ENCODE measurements around the gene SWSAP1. TPM values are rescaled to one million over a fixed set of nuclear protein-coding genes. Genes with fewer than 3 reads are reported as not detected.
"Not testable (repeated sequence)": the region's sequence is repeated elsewhere in the genome, so short reads cannot be mapped to it uniquely, and the experiment has no call there.

Gene SWSAP1
- total and polyA plus RNA-seq, 8 donors: 0.37 to 4.1 (median 3.2) TPM; not detected in 3

GRCh38 chr19:11330127-11330526, 44.3 kb upstream of the SWSAP1 start:
- Histone ChIP-seq H3K36me3 (peaks cover 51 to 100% (median 100%) of the 10 kb centered on the region in 4 donors), H3K9me3 (no peaks in the 10 kb centered on the region), H3K27me3 (no peaks in the 10 kb centered on the region), H3K4me1 (peaks cover 0 to 16% (median 2%) of the 10 kb centered on the region in 4 donors), H3K27ac (no peak overlapping the region), H3K4me3 (no peak overlapping the region)
- 63 to 88% (median 83%) methylated on average over 4 of the region's 4 CpGs for WGBS, 5 donors
- intact Hi-C loops (cut with DNase I; ENCODE audit: low total_unique reads): no loop called here
- no peak for DNase-seq
- TF ChIP-seq POLR2AphosphoS5 (IDR thresholded peaks at IDR 0.05) (no peak), CTCF (IDR thresholded peaks at IDR 0.05) (no peak), EP300 (IDR thresholded peaks at IDR 0.05) (no peak), POLR2A (IDR thresholded peaks at IDR 0.05) (no peak)

- Histone ChIP-seq H3K27me3 (no peaks in the 10 kb centered on the region), H3K27ac (no peak overlapping the region), H3K4me1 (peaks cover 0 to 6% (median 1%) of the 10 kb centered on the region in 4 donors), H3K4me3 (no peak overlapping the region), H3K36me3 (peaks cover 63 to 100% (median 100%) of the 10 kb centered on the region in 4 donors), H3K9me3 (no peaks in the 10 kb centered on the region)
- 60 to 77% (median 72%) methylated on average over 4 of the region's 4 CpGs for WGBS, 5 donors
- DNase-seq: no peak
- no peak for TF ChIP-seq POLR2AphosphoS5 (IDR thresholded peaks at IDR 0.05)
- TF ChIP-seq CTCF (IDR thresholded peaks at IDR 0.05): no peak
- intact Hi-C loops (cut with DNase I; ENCODE audit: low total_unique reads): no loop called here
These were observed 43.0 kb upstream of the SWSAP1 start for GRCh38 chr19:11331502-11331901.

GRCh38 chr19:11332822-11333221, 41.6 kb upstream of the SWSAP1 start:
- intact Hi-C loops (cut with DNase I; ENCODE audit: low total_unique reads): no loop called here
- H3K4me3 ChIP-seq: no peak overlapping the region
- H3K27me3 ChIP-seq: no peaks in the 10 kb centered on the region
- WGBS, 5 donors: 93 to 99% (median 96%) methylated on average over 5 of the region's 5 CpGs
- H3K9me3 ChIP-seq: no peaks in the 10 kb centered on the region
- TF ChIP-seq EP300 (IDR thresholded peaks at IDR 0.05) (no peak), CTCF (IDR thresholded peaks at IDR 0.05) (no peak), POLR2AphosphoS5 (IDR thresholded peaks at IDR 0.05) (no peak), POLR2A (IDR thresholded peaks at IDR 0.05) (no peak)
- peaks cover 0 to 16% (median 12%) of the 10 kb centered on the region in 4 donors for H3K4me1 ChIP-seq
- H3K36me3 ChIP-seq: peaks cover 62 to 97% (median 95%) of the 10 kb centered on the region in 4 donors
- no peak overlapping the region for H3K27ac ChIP-seq
- DNase-seq: no peak

GRCh38 chr19:11333838-11334237, 40.6 kb upstream of the SWSAP1 start:
- DNase-seq; H3K9me3 ChIP-seq; H3K27ac ChIP-seq; H3K4me3 ChIP-seq; intact Hi-C loops (cut with DNase I; ENCODE audit: low total_unique reads); H3K27me3 ChIP-seq: not testable (repeated sequence)
- peaks cover 56 to 86% (median 85%) of the 10 kb centered on the region in 4 donors for H3K36me3 ChIP-seq
- WGBS, 5 donors: 79 to 89% (median 84%) methylated on average over 9 of the region's 9 CpGs
- peaks cover 9 to 26% (median 22%) of the 10 kb centered on the region in 4 donors for H3K4me1 ChIP-seq

GRCh38 chr19:11335449-11336146, 38.9 kb upstream of the SWSAP1 start:
- intact Hi-C loops (cut with DNase I; ENCODE audit: low total_unique reads): no loop called here
- WGBS, 5 donors: 92 to 96% (median 95%) methylated on average over 8 to 17 of the region's 17 CpGs
- H3K4me3 ChIP-seq: no peak overlapping the region

More at GRCh38 chr19:11335449-11336146, 38.9 kb upstream of the SWSAP1 start:
- H3K4me1 ChIP-seq: peaks cover 15 to 36% (median 32%) of the 10 kb centered on the region in 4 donors
- TF ChIP-seq POLR2A (IDR thresholded peaks at IDR 0.05): no peak
- TF ChIP-seq CTCF (IDR thresholded peaks at IDR 0.05): no peak
- no peak for TF ChIP-seq EP300 (IDR thresholded peaks at IDR 0.05)
- no peak for TF ChIP-seq POLR2AphosphoS5 (IDR thresholded peaks at IDR 0.05)
- peaks cover 44 to 69% (median 67%) of the 10 kb centered on the region in 4 donors for H3K36me3 ChIP-seq
- H3K27me3 ChIP-seq: no peaks in the 10 kb centered on the region
- H3K9me3 ChIP-seq: no peaks in the 10 kb centered on the region
- no peak for DNase-seq
- H3K27ac ChIP-seq: no peak overlapping the region

Measured in stomach (tissue), 9 donors.